GM19193 (cell line): Measurements from ENCODE around the gene NPAS3.

Experiments used
- POLR2A ChIP-seq: IDR thresholded peaks from 4 replicates; pipeline ENCODE4 v1.6.1; 2011; ENCODE audit not compliant: insufficient read depth, insufficient read length; ENCODE audit errors: extremely low read depth

Gene NPAS3

GRCh38 chr14:33404054-33404453, 465.4 kb downstream of the NPAS3 start:
- TF ChIP-seq POLR2A = no peak

- no peak for TF ChIP-seq POLR2A
Measured at GRCh38 chr14:33404964-33405574, 466.4 kb downstream of the NPAS3 start.

GRCh38 chr14:33406766-33407165, 468.1 kb downstream of the NPAS3 start:
- TF ChIP-seq POLR2A = no peak

GRCh38 chr14:33408291-33408690, 469.6 kb downstream of the NPAS3 start:
- TF ChIP-seq POLR2A = no peak

- no peak for TF ChIP-seq POLR2A
Measured at GRCh38 chr14:33412450-33412849, 473.8 kb downstream of the NPAS3 start.

- no peak for TF ChIP-seq POLR2A
Measured at GRCh38 chr14:33413381-33413780, 474.7 kb downstream of the NPAS3 start.

GRCh38 chr14:33414041-33414440, 475.4 kb downstream of the NPAS3 start:
- TF ChIP-seq POLR2A = no peak

- TF ChIP-seq POLR2A = no peak
Measured at GRCh38 chr14:33420051-33420627, 481.5 kb downstream of the NPAS3 start.

- no peak for TF ChIP-seq POLR2A
Measured at GRCh38 chr14:33430414-33431035, 491.8 kb downstream of the NPAS3 start.

GRCh38 chr14:33432407-33433023, 493.8 kb downstream of the NPAS3 start:
- no peak for TF ChIP-seq POLR2A

GRCh38 chr14:33433396-33433795, 494.7 kb downstream of the NPAS3 start:
- TF ChIP-seq POLR2A = no peak

- TF ChIP-seq POLR2A = no peak
Measured at GRCh38 chr14:33435911-33436689, 497.4 kb downstream of the NPAS3 start.

GRCh38 chr14:33441633-33442032, 503.0 kb downstream of the NPAS3 start:
- no peak for TF ChIP-seq POLR2A

- no peak for TF ChIP-seq POLR2A
Measured at GRCh38 chr14:33444136-33444535, 505.5 kb downstream of the NPAS3 start.

- no peak for TF ChIP-seq POLR2A
Measured at GRCh38 chr14:33449268-33449667, 510.6 kb downstream of the NPAS3 start.
